Type B pancreatic cell (in vitro differentiated cells): Measurements from ENCODE around the gene LRFN4. TPM values are rescaled to one million over a fixed set of nuclear protein-coding genes. Genes with fewer than 3 reads are reported as not detected.

Experiments used
- DNase-seq: peaks from one replicate; pipeline ENCODE4 v3.0.0; 2021; ENCODE audit warnings: mixed read lengths; ENCODE audit not compliant: unreplicated experiment; ENCODE audit errors: extremely low spot score
- H3K27ac Mint-ChIP-seq: 2 replicates; pipeline ENCODE4 v1.8.0; 2021; ENCODE audit warnings: mild to moderate bottlenecking, mixed read lengths
- H3K27me3 Mint-ChIP-seq: 2 replicates; pipeline ENCODE4 v1.8.0; 2021; ENCODE audit warnings: mixed read lengths
- H3K36me3 Mint-ChIP-seq: 2 replicates; pipeline ENCODE4 v1.8.0; 2021; ENCODE audit warnings: mixed read lengths
- H3K4me1 Mint-ChIP-seq: one replicate; pipeline ENCODE4 v1.8.0; 2021; ENCODE audit warnings: mixed read lengths; ENCODE audit not compliant: unreplicated experiment
- H3K4me3 Mint-ChIP-seq: 2 replicates; pipeline ENCODE4 v1.8.0; 2021; ENCODE audit warnings: mild to moderate bottlenecking, mixed read lengths
- H3K9me3 Mint-ChIP-seq: 2 replicates; pipeline ENCODE4 v1.8.0; 2021; ENCODE audit warnings: mixed read lengths
- total RNA-seq: library from RNA; stranded (reverse); gene quantifications from 2 replicates; pipeline ENCODE4 v1.2.1, GENCODE V29; 2021; ENCODE audit warnings: low replicate concordance
- TF ChIP-seq, protein P1 (sequence below): fragments of 200-600 bp; sonication (generic); conservative IDR thresholded peaks from 2 replicates; pipeline ENCODE4 v1.5.0; 2021; ENCODE audit warnings: antibody characterized with exemption, mild to moderate bottlenecking

LRFN4 gene
- total RNA-seq, 1 donor from 2014 or later: 28.5 TPM

DNA sequence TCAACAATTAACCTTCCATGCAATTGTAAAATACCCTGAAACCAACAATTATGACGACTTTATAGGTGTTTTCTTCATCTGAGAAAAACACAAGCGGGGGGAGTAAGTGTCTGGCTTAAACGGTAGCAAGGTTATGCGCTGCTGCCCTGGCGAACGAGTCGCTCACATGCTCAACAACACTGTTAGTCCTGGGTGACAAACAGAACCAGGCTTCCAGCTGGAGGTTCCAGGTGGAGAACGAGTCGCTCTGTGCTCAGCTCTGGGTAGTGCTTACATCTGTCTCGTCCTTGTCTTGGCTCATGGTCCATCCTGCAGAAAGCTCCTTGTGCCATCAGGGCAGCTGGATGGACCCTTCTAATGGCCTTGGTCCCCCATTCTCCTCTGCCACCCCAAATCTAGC is 53.2 kb downstream of the LRFN4 start:
- Mint-ChIP-seq H3K4me3 (no peak overlapping the region), H3K9me3 (no peaks in the 10 kb centered on the region), H3K27me3 (no peaks in the 10 kb centered on the region), H3K36me3 (no peaks in the 10 kb centered on the region), H3K4me1 (peaks cover 30% of the 10 kb centered on the region), H3K27ac (no peak overlapping the region)
- TF ChIP-seq, protein P1, sequence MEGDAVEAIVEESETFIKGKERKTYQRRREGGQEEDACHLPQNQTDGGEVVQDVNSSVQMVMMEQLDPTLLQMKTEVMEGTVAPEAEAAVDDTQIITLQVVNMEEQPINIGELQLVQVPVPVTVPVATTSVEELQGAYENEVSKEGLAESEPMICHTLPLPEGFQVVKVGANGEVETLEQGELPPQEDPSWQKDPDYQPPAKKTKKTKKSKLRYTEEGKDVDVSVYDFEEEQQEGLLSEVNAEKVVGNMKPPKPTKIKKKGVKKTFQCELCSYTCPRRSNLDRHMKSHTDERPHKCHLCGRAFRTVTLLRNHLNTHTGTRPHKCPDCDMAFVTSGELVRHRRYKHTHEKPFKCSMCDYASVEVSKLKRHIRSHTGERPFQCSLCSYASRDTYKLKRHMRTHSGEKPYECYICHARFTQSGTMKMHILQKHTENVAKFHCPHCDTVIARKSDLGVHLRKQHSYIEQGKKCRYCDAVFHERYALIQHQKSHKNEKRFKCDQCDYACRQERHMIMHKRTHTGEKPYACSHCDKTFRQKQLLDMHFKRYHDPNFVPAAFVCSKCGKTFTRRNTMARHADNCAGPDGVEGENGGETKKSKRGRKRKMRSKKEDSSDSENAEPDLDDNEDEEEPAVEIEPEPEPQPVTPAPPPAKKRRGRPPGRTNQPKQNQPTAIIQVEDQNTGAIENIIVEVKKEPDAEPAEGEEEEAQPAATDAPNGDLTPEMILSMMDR: no peak
- DNase-seq: no peak

Other genes with a start within 250 kb of the LRFN4 start
- 106 and 128 TPM in 2 replicates for gene RBM14, start 240.4 kb upstream of the LRFN4 start, total RNA-seq
- gene RBM4, start 218.4 kb upstream of the LRFN4 start, total RNA-seq: 191 and 228 TPM in 2 replicates
- gene RBM4B, start 179.2 kb upstream of the LRFN4 start, total RNA-seq: 25.2 and 49.1 TPM in 2 replicates
- 56.0 and 139 TPM in 2 replicates for gene SPTBN2, start 127.8 kb upstream of the LRFN4 start, total RNA-seq
- gene RCE1, start 13.6 kb upstream of the LRFN4 start, total RNA-seq: 25.0 and 29.9 TPM in 2 replicates
- 14.8 and 25.7 TPM in 2 replicates for gene PC, start 101.3 kb downstream of the LRFN4 start, total RNA-seq
- gene C11orf86, start 118.2 kb downstream of the LRFN4 start, total RNA-seq: 0.77 and 2.6 TPM in 2 replicates
- 0.24 and 0.55 TPM in 2 replicates for gene SYT12, start 166.1 kb downstream of the LRFN4 start, total RNA-seq
- gene RHOD, start 199.8 kb downstream of the LRFN4 start, total RNA-seq: 21.2 and 95.6 TPM in 2 replicates